GM12878 (cell line): ENCODE results near the gene CPEB1. TPM values are rescaled to one million over a fixed set of nuclear protein-coding genes. Genes with fewer than 3 reads are reported as not detected.
"Not testable (repeated sequence)": the region's sequence is repeated elsewhere in the genome, so short reads cannot be mapped to it uniquely, and the experiment has no call there.

ENCODE experiments used
- ATAC-seq: fragments of 200-7000 bp; cut with Tn5 transposase; 3 replicates; pipeline ENCODE4 v1.9.1; 2020; ENCODE audit warnings: mild to moderate bottlenecking, moderate library complexity
- BruUV-seq: library from RNA; stranded (reverse); fragments of 400-500 nt; replicated peaks from 2 replicates; lab custom pipeline; 2021; lab: Mats Ljungman, UMichigan
- CTCF ChIA-PET: fragments of 300-600 bp; sonication (Branson Sonifier 250); formaldehyde crosslinking; extraction: SDS; loops from one replicate; lab custom pipeline; 2021; ENCODE audit warnings: inconsistent platforms; lab: Yijun Ruan, JAX
- POLR2A ChIA-PET: fragments of 350-600 bp; formaldehyde crosslinking; extraction: SDS; loops from one replicate; lab custom pipeline; 2021; ENCODE audit warnings: inconsistent platforms; lab: Charles Lee
- RAD21 ChIA-PET: fragments of 300-600 bp; sonication (Branson Sonifier 250); formaldehyde crosslinking; loops from one replicate; lab custom pipeline; 2023; ENCODE audit warnings: antibody characterized with exemption; ENCODE audit not compliant: unreplicated experiment; lab: Charles Lee
- SMC1A ChIA-PET: fragments of 300-600 bp; sonication (Branson Sonifier 250); formaldehyde crosslinking; loops from one replicate; lab custom pipeline; 2023; ENCODE audit not compliant: unreplicated experiment, uncharacterized antibody; lab: Charles Lee
- DNase-seq: peaks from one replicate; pipeline ENCODE4 v3.0.0-alpha.2; 2011; ENCODE audit warnings: low read depth, low spot score
- FAIRE-seq: peaks from 3 replicates; lab custom pipeline; 2011; peaks lifted over from hg19 to GRCh38; lab: Jason Lieb, UNC
- H2AFZ ChIP-seq: 2 replicates; pipeline ENCODE4 v1.6.0; 2011; ENCODE audit warnings: low read depth, low read length, control low read depth; ENCODE audit not compliant: control insufficient read depth
- H3K27ac ChIP-seq: 2 replicates; pipeline ENCODE4 v1.5.1; 2011; ENCODE audit warnings: control low read depth; ENCODE audit not compliant: control insufficient read depth, insufficient read depth
- H3K27me3 ChIP-seq, 2 experiments: replicated peaks in 1 of 2; 2 replicates each; pipeline versions ENCODE4 v1.6.0 to v1.6.1; 2011; ENCODE audit warnings: low read length in 1 of 2; ENCODE audit not compliant: control insufficient read depth in 2 of 2, insufficient read depth in 2 of 2
- H3K36me3 ChIP-seq, 2 experiments: 2 replicates each; pipeline ENCODE4 v1.5.1; 2011; ENCODE audit warnings: low read length in 1 of 2; ENCODE audit not compliant: control insufficient read depth in 2 of 2, insufficient read depth in 2 of 2
- H3K4me1 ChIP-seq: 2 replicates; pipeline ENCODE4 v1.6.1; 2011; ENCODE audit warnings: mild to moderate bottlenecking, low read length, moderate library complexity, mixed read lengths; ENCODE audit not compliant: control insufficient read depth, insufficient read depth
- H3K4me2 ChIP-seq: 2 replicates; pipeline ENCODE4 v1.6.0; 2011; ENCODE audit warnings: control low read depth; ENCODE audit not compliant: control insufficient read depth, insufficient read depth
- H3K4me3 ChIP-seq: fragments of 200-600 bp; sonication (generic); 2 replicates; pipeline ENCODE4 v1.5.1; 2016
- H3K79me2 ChIP-seq: 2 replicates; pipeline ENCODE4 v1.6.0; 2011; ENCODE audit warnings: low read length; ENCODE audit not compliant: control insufficient read depth, insufficient read depth
- H3K9ac ChIP-seq: 2 replicates; pipeline ENCODE4 v1.8.0; 2011; ENCODE audit warnings: low read length, control low read depth, mixed read lengths; ENCODE audit not compliant: control insufficient read depth, insufficient read depth
- H3K9me3 ChIP-seq: replicated peaks from 3 replicates; pipeline ENCODE4 v1.5.1; 2011; ENCODE audit warnings: mild to moderate bottlenecking, low read length; ENCODE audit not compliant: control insufficient read depth, insufficient read depth
- H4K20me1 ChIP-seq: 2 replicates; pipeline ENCODE4 v1.6.0; 2011; ENCODE audit not compliant: control insufficient read depth, insufficient read depth
- BCL11A ChIP-seq: IDR thresholded peaks from 2 replicates; pipeline ENCODE4 v1.6.1; 2011; ENCODE audit warnings: low read depth, low read length
- TARDBP ChIP-seq: IDR thresholded peaks from 2 replicates; pipeline ENCODE4 v1.6.1; 2016; ENCODE audit warnings: borderline replicate concordance
- WGBS: methylation state at CpG from one replicate; pipeline ENCODE4 v1.1.6; 2016; ENCODE audit warnings: low lambda C conversion rate; ENCODE audit not compliant: insufficient replicate concordance, insufficient coverage; ENCODE audit errors: missing lambda C conversion rate; 5-methylcytosine and 5-hydroxymethylcytosine counted together
- in situ Hi-C: fragments of 300-500 bp; cut with MboI; formaldehyde crosslinking; loops from 9 replicates; pipeline ENCODE4 v1.14.3; 2018; ENCODE audit warnings: mixed read lengths
- intact Hi-C: fragments of 100-400 bp; cut with micrococcal nuclease; formaldehyde crosslinking; loops from one replicate; pipeline ENCODE4 v1.14.2; 2022; ENCODE audit not compliant: unreplicated experiment
- polyA plus RNA-seq, 11 experiments: library from polyadenylated mRNA; depleted of rRNA in 4 of 11; unstranded in 6 of 11; stranded (reverse) in 5 of 11; fragments of >200 nt; fragmentation: Nextera tagmentation in 4 of 11; fragmentation: Illumina TruSeq in 1 of 11; extraction: Ambion mirVana in 4 of 11; extraction: Trizol in 1 of 11; gene quantifications; 1 replicate in 1 of 11; 2 replicates in 10 of 11; pipeline versions ENCODE4 v1.2.1 to v1.2.3, GENCODE V29; 2011 to 2016; ENCODE audit warnings: inconsistent platforms in 2 of 11, missing spikeins in 2 of 11, low read depth in 1 of 11
- total RNA-seq, 4 experiments: library from RNA; depleted of rRNA in 3 of 4; stranded (reverse); fragments of >200 nt in 3 of 4; fragmentation: Illumina TruSeq in 1 of 4; extraction: Trizol in 1 of 4; gene quantifications; 2 replicates each; pipeline versions ENCODE4 v1.2.1 to v1.2.3, GENCODE V29; 2013 to 2021
- TF ChIP-seq, protein P1 (sequence below): IDR thresholded peaks from 2 replicates; pipeline ENCODE4 v1.6.1; 2012; ENCODE audit warnings: low read length, inconsistent platforms
- TF ChIP-seq, protein P2 (sequence below): fragments of 450-650 bp; IDR thresholded peaks from 2 replicates; pipeline ENCODE4 v1.6.1; 2017; ENCODE audit warnings: borderline replicate concordance
- TF ChIP-seq, protein P3 (sequence below): fragments of 450-650 bp; IDR thresholded peaks from 2 replicates; pipeline ENCODE4 v1.6.1; 2017; ENCODE audit warnings: mild to moderate bottlenecking, low read depth, inconsistent platforms; ENCODE audit not compliant: poor library complexity, severe bottlenecking

Gene CPEB1
- total and polyA plus RNA-seq, 10 of the 15 experiments (the other 5 are each of a cell fraction or from before 2014, with no cell fraction given) = 0.05 to 1.1 (median 0.46) TPM

DNA sequence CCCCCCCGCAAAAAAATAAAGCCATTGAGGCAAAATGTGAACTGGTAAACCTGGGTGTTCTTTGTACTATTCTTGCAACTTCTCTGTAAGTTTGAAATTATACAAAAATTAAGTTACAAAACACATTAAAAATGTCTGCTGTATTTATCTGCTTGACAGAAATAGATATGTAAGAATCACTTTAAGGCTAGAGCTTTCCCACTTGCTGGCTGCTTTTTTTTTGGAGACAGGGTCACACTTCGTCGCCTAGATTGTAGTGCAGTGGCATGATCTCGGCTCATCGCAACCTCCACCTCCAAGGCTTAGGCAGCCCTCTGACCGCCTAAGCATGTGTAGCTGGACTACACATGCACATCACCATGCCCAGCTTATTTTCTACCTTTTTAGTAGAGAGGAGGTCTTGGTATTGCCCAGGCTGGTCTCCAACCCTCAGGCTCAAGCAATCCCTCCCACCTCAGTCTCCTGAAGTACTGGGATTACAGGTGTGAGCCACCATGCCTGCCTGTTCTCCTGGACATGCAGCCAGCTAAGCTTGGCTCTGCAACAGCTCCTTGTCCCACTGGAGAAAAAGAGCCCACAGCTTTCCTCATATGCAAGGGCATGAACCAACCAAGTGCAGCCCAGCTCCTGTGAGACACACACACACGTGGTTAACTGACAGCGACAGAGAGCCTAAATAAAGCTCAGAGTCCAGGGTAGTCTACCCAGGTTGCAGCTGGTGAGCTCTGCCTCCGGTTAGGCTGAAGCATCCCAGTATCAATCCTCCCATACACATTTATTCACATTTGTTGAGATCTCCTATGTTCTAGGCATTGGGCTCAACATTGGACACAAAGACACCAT lies 111.4 kb downstream of the CPEB1 start (continued):
- TF ChIP-seq, protein P1, sequence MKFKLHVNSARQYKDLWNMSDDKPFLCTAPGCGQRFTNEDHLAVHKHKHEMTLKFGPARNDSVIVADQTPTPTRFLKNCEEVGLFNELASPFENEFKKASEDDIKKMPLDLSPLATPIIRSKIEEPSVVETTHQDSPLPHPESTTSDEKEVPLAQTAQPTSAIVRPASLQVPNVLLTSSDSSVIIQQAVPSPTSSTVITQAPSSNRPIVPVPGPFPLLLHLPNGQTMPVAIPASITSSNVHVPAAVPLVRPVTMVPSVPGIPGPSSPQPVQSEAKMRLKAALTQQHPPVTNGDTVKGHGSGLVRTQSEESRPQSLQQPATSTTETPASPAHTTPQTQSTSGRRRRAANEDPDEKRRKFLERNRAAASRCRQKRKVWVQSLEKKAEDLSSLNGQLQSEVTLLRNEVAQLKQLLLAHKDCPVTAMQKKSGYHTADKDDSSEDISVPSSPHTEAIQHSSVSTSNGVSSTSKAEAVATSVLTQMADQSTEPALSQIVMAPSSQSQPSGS = 0 out of 2 replicates have a peak, but pooled peaks have one; percentile 8
- TF ChIP-seq BCL11A (no peak), TARDBP (peak; percentile 64)
- TF ChIP-seq, protein P2, sequence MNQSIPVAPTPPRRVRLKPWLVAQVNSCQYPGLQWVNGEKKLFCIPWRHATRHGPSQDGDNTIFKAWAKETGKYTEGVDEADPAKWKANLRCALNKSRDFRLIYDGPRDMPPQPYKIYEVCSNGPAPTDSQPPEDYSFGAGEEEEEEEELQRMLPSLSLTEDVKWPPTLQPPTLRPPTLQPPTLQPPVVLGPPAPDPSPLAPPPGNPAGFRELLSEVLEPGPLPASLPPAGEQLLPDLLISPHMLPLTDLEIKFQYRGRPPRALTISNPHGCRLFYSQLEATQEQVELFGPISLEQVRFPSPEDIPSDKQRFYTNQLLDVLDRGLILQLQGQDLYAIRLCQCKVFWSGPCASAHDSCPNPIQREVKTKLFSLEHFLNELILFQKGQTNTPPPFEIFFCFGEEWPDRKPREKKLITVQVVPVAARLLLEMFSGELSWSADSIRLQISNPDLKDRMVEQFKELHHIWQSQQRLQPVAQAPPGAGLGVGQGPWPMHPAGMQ = no peak
- TF ChIP-seq, protein P3, sequence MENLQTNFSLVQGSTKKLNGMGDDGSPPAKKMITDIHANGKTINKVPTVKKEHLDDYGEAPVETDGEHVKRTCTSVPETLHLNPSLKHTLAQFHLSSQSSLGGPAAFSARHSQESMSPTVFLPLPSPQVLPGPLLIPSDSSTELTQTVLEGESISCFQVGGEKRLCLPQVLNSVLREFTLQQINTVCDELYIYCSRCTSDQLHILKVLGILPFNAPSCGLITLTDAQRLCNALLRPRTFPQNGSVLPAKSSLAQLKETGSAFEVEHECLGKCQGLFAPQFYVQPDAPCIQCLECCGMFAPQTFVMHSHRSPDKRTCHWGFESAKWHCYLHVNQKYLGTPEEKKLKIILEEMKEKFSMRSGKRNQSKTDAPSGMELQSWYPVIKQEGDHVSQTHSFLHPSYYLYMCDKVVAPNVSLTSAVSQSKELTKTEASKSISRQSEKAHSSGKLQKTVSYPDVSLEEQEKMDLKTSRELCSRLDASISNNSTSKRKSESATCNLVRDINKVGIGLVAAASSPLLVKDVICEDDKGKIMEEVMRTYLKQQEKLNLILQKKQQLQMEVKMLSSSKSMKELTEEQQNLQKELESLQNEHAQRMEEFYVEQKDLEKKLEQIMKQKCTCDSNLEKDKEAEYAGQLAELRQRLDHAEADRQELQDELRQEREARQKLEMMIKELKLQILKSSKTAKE = no peak
- TF ChIP-seq, all 136 proteins: peak for 14

DNA sequence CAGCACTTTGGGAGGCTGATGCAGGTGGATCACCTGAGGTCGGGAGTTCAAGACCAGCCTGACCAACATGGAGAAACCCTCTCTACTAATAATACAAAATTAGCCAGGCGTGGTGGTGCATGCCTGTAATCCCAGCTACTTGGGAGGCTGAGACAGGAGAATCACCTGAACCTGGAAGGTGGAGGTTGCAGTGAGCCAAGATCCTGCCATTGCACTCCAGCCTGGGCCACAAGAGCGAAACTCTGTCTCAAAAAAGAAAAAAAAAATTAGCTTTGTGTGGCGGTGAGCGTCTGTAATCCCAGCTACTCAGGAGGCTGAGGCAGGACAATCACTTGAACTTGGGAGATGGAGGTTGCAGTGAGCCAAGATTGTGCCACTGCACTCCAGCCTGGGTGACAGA lies 112.0 kb downstream of the CPEB1 start:
- H2AFZ ChIP-seq, H3K27ac ChIP-seq, DNase-seq, H3K9me3 ChIP-seq, BruUV-seq, H3K4me3 ChIP-seq, SMC1A ChIA-PET, POLR2A ChIA-PET, FAIRE-seq, ATAC-seq, H3K27me3 ChIP-seq, RAD21 ChIA-PET, H3K9ac ChIP-seq, H3K4me2 ChIP-seq, CTCF ChIA-PET: not testable (repeated sequence)
- Histone ChIP-seq H4K20me1 (peaks cover 14% of the 10 kb centered on the region), H3K4me1 (peaks cover 10% of the 10 kb centered on the region), H3K79me2 (peaks cover 41% of the 10 kb centered on the region), H3K36me3 (peaks cover 27 to 44% of the 10 kb centered on the region in 2 experiments)
- intact Hi-C loops (loop anchor here (10.0 kb wide), 2 partner anchors 300 to 670 kb away; partner anchors contain the start of gene HDGFL3), in situ Hi-C loops (loop anchor here (5.0 kb wide), 1 partner anchor 452 kb away; the partner anchor contains the start of gene RAMAC)
- 90% methylated on average over 5 of the region's 5 CpGs for WGBS
